GM12878 (cell line): Measurements from ENCODE around the gene PPP1R37. TPM values are rescaled to one million over a fixed set of nuclear protein-coding genes. Genes with fewer than 3 reads are reported as not detected.

ENCODE experiments used
- CHD1 ChIP-seq: IDR thresholded peaks from 2 replicates; pipeline ENCODE4 v1.6.1; 2012; ENCODE audit warnings: low read depth, low read length, improper control_type of control experiment
- CHD2 ChIP-seq: IDR thresholded peaks from 2 replicates; pipeline ENCODE4 v1.6.1; 2011; ENCODE audit warnings: low read depth, low read length, improper control_type of control experiment, borderline replicate concordance
- DPF2 ChIP-seq: fragments of 450-650 bp; IDR thresholded peaks from 2 replicates; pipeline ENCODE4 v1.6.1; 2017; ENCODE audit warnings: mild to moderate bottlenecking
- HDGF ChIP-seq: fragments of 450-650 bp; IDR thresholded peaks from 2 replicates; pipeline ENCODE4 v1.6.1; 2016; ENCODE audit warnings: antibody characterized with exemption
- IKZF2 ChIP-seq, 2 experiments: fragments of 450-650 bp; IDR thresholded peaks; 2 replicates each; pipeline ENCODE4 v1.6.1; 2017; ENCODE audit warnings: mild to moderate bottlenecking in 2 of 2, moderate library complexity in 2 of 2
- IRF3 ChIP-seq: fragments of 450-650 bp; IDR thresholded peaks from 2 replicates; pipeline ENCODE4 v1.6.1; 2014; ENCODE audit warnings: mild to moderate bottlenecking
- KAT2A ChIP-seq: conservative IDR thresholded peaks from 2 replicates; pipeline ENCODE4 v1.6.1; 2011; ENCODE audit warnings: low read depth, low read length; ENCODE audit not compliant: control insufficient read depth
- LARP7 ChIP-seq: fragments of 450-650 bp; IDR thresholded peaks from 2 replicates; pipeline ENCODE4 v1.6.1; 2017; ENCODE audit warnings: mild to moderate bottlenecking
- NBN ChIP-seq: fragments of 450-650 bp; IDR thresholded peaks from 2 replicates; pipeline ENCODE4 v1.6.1; 2016
- NFIC ChIP-seq: IDR thresholded peaks from 2 replicates; pipeline ENCODE4 v1.6.1; 2012; ENCODE audit warnings: low read depth, mild to moderate bottlenecking, inconsistent platforms, low read length, moderate library complexity
- NFYA ChIP-seq: IDR thresholded peaks from 2 replicates; pipeline ENCODE4 v1.6.1; 2011; ENCODE audit warnings: low read depth, mild to moderate bottlenecking, low read length, improper control_type of control experiment, borderline replicate concordance
- POLR2A ChIP-seq: IDR thresholded peaks from 2 replicates; pipeline ENCODE4 v1.6.1; 2011; ENCODE audit warnings: low read depth, mild to moderate bottlenecking, low read length
- POLR2AphosphoS2 ChIP-seq: IDR thresholded peaks from 2 replicates; pipeline ENCODE4 v1.6.1; 2011; ENCODE audit warnings: low read depth, mild to moderate bottlenecking, low read length, improper control_type of control experiment, moderate library complexity
- POU2F2 ChIP-seq: IDR thresholded peaks from 3 replicates; pipeline ENCODE4 v1.6.1; 2011; ENCODE audit warnings: low read depth, mild to moderate bottlenecking, low read length, borderline replicate concordance
- RCOR1 ChIP-seq: conservative IDR thresholded peaks from 2 replicates; pipeline ENCODE4 v1.6.1; 2012; ENCODE audit warnings: low read depth, low read length, improper control_type of control experiment
- SMARCA5 ChIP-seq: fragments of 450-650 bp; IDR thresholded peaks from 2 replicates; pipeline ENCODE4 v1.6.1; 2017; ENCODE audit warnings: mild to moderate bottlenecking
- SREBF1 ChIP-seq: IDR thresholded peaks from 2 replicates; pipeline ENCODE4 v1.6.1; 2012; ENCODE audit warnings: mild to moderate bottlenecking, low read length
- TCF3 ChIP-seq: IDR thresholded peaks from 2 replicates; pipeline ENCODE4 v1.6.1; 2012; ENCODE audit warnings: low read depth, mild to moderate bottlenecking, low read length, borderline replicate concordance; ENCODE audit not compliant: insufficient read depth
- ZNF217 ChIP-seq: fragments of 450-650 bp; IDR thresholded peaks from 2 replicates; pipeline ENCODE4 v1.6.1; 2017; ENCODE audit warnings: antibody characterized with exemption, mild to moderate bottlenecking
- polyA plus RNA-seq, 11 experiments: library from polyadenylated mRNA; depleted of rRNA in 4 of 11; unstranded in 6 of 11; stranded (reverse) in 5 of 11; fragments of >200 nt; fragmentation: Nextera tagmentation in 4 of 11; fragmentation: Illumina TruSeq in 1 of 11; extraction: Ambion mirVana in 4 of 11; extraction: Trizol in 1 of 11; gene quantifications; 1 replicate in 1 of 11; 2 replicates in 10 of 11; pipeline versions ENCODE4 v1.2.1 to v1.2.3, GENCODE V29; 2011 to 2016; ENCODE audit warnings: inconsistent platforms in 2 of 11, missing spikeins in 2 of 11, low read depth in 1 of 11
- total RNA-seq, 4 experiments: library from RNA; depleted of rRNA in 3 of 4; stranded (reverse); fragments of >200 nt in 3 of 4; fragmentation: Illumina TruSeq in 1 of 4; extraction: Trizol in 1 of 4; gene quantifications; 2 replicates each; pipeline versions ENCODE4 v1.2.1 to v1.2.3, GENCODE V29; 2013 to 2021
- TF ChIP-seq, protein P1 (sequence below): fragments of 450-650 bp; IDR thresholded peaks from 2 replicates; pipeline ENCODE4 v1.6.1; 2017; ENCODE audit warnings: mild to moderate bottlenecking, moderate library complexity
- TF ChIP-seq, protein P2 (sequence below): fragments of 450-650 bp; IDR thresholded peaks from 2 replicates; pipeline ENCODE4 v1.6.1; 2017; ENCODE audit warnings: mild to moderate bottlenecking, moderate library complexity
- TF ChIP-seq, protein P3 (sequence below): fragments of 450-650 bp; IDR thresholded peaks from 2 replicates; pipeline ENCODE4 v1.6.1; 2018; ENCODE audit warnings: mild to moderate bottlenecking, low read depth, moderate library complexity; ENCODE audit not compliant: partially characterized antibody

Gene PPP1R37
- total and polyA plus RNA-seq, 10 of the 15 experiments (the other 5 are each of a cell fraction or from before 2014, with no cell fraction given), result 0.09 to 21.3 (median 5.1) TPM; not detected in 1

GRCh38 chr19:45177817-45178261 lies 84.9 kb downstream of the PPP1R37 start, which contains the start of gene TRAPPC6A (continued):
- TF ChIP-seq POU2F2 (no peak), ZNF217 (no peak), IKZF2 (IDR thresholded peaks at IDR 0.05) (no peak), HDGF (no peak), POLR2AphosphoS2 (peak; percentile 48; the same call in 1 of the 2 replicates), NFIC (no peak), CHD2 (no peak), NBN (no peak), LARP7 (peak; percentile 78; the same call in 1 of the 2 replicates), IRF3 (no peak), RCOR1 (no peak), KAT2A (no peak), POLR2A (peak; percentile 79), NFYA (no peak), SMARCA5 (no peak), CHD1 (no peak), TCF3 (no peak), DPF2 (no peak), SREBF1 (no peak)
- TF ChIP-seq, protein P1, sequence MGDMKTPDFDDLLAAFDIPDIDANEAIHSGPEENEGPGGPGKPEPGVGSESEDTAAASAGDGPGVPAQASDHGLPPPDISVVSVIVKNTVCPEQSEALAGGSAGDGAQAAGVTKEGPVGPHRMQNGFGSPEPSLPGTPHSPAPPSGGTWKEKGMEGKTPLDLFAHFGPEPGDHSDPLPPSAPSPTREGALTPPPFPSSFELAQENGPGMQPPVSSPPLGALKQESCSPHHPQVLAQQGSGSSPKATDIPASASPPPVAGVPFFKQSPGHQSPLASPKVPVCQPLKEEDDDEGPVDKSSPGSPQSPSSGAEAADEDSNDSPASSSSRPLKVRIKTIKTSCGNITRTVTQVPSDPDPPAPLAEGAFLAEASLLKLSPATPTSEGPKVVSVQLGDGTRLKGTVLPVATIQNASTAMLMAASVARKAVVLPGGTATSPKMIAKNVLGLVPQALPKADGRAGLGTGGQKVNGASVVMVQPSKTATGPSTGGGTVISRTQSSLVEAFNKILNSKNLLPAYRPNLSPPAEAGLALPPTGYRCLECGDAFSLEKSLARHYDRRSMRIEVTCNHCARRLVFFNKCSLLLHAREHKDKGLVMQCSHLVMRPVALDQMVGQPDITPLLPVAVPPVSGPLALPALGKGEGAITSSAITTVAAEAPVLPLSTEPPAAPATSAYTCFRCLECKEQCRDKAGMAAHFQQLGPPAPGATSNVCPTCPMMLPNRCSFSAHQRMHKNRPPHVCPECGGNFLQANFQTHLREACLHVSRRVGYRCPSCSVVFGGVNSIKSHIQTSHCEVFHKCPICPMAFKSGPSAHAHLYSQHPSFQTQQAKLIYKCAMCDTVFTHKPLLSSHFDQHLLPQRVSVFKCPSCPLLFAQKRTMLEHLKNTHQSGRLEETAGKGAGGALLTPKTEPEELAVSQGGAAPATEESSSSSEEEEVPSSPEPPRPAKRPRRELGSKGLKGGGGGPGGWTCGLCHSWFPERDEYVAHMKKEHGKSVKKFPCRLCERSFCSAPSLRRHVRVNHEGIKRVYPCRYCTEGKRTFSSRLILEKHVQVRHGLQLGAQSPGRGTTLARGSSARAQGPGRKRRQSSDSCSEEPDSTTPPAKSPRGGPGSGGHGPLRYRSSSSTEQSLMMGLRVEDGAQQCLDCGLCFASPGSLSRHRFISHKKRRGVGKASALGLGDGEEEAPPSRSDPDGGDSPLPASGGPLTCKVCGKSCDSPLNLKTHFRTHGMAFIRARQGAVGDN, result no peak
- TF ChIP-seq, protein P2, sequence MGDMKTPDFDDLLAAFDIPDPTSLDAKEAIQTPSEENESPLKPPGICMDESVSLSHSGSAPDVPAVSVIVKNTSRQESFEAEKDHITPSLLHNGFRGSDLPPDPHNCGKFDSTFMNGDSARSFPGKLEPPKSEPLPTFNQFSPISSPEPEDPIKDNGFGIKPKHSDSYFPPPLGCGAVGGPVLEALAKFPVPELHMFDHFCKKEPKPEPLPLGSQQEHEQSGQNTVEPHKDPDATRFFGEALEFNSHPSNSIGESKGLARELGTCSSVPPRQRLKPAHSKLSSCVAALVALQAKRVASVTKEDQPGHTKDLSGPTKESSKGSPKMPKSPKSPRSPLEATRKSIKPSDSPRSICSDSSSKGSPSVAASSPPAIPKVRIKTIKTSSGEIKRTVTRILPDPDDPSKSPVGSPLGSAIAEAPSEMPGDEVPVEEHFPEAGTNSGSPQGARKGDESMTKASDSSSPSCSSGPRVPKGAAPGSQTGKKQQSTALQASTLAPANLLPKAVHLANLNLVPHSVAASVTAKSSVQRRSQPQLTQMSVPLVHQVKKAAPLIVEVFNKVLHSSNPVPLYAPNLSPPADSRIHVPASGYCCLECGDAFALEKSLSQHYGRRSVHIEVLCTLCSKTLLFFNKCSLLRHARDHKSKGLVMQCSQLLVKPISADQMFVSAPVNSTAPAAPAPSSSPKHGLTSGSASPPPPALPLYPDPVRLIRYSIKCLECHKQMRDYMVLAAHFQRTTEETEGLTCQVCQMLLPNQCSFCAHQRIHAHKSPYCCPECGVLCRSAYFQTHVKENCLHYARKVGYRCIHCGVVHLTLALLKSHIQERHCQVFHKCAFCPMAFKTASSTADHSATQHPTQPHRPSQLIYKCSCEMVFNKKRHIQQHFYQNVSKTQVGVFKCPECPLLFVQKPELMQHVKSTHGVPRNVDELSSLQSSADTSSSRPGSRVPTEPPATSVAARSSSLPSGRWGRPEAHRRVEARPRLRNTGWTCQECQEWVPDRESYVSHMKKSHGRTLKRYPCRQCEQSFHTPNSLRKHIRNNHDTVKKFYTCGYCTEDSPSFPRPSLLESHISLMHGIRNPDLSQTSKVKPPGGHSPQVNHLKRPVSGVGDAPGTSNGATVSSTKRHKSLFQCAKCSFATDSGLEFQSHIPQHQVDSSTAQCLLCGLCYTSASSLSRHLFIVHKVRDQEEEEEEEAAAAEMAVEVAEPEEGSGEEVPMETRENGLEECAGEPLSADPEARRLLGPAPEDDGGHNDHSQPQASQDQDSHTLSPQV, result no peak
- TF ChIP-seq, protein P3, sequence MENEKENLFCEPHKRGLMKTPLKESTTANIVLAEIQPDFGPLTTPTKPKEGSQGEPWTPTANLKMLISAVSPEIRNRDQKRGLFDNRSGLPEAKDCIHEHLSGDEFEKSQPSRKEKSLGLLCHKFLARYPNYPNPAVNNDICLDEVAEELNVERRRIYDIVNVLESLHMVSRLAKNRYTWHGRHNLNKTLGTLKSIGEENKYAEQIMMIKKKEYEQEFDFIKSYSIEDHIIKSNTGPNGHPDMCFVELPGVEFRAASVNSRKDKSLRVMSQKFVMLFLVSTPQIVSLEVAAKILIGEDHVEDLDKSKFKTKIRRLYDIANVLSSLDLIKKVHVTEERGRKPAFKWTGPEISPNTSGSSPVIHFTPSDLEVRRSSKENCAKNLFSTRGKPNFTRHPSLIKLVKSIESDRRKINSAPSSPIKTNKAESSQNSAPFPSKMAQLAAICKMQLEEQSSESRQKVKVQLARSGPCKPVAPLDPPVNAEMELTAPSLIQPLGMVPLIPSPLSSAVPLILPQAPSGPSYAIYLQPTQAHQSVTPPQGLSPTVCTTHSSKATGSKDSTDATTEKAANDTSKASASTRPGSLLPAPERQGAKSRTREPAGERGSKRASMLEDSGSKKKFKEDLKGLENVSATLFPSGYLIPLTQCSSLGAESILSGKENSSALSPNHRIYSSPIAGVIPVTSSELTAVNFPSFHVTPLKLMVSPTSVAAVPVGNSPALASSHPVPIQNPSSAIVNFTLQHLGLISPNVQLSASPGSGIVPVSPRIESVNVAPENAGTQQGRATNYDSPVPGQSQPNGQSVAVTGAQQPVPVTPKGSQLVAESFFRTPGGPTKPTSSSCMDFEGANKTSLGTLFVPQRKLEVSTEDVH, result no peak
